ENCODE data around the gene VWDE.

GRCh38 chr7:12369072-12369471 lies 34.6 kb downstream of the VWDE start:
- TF ChIP-seq CTCF (IDR thresholded peaks at IDR 0.05) (no peak), EZH2 (IDR thresholded peaks at IDR 0.05; ENCODE audit: borderline replicate concordance, insufficient read depth, low read depth, low read length, poor library complexity, severe bottlenecking) (no peak)

Measured in B cell (primary cell).